Stimulated activated CD4-positive, alpha-beta T cell treated with anti-CD3 and anti-CD28 coated beads, Interleukin-1b, Interleukin-23, amount 100 ng/mL, for 24 hours (primary cell): ENCODE results near the gene ZNF607.
"Not testable (repeated sequence)": the region's sequence is repeated elsewhere in the genome, so short reads cannot be mapped to it uniquely, and the experiment has no call there.

Source experiments
- DNase-seq, 4 experiments: peaks; one replicate each; pipeline ENCODE4 v3.0.0-alpha.2; 2020; ENCODE audit warnings: low read depth in 4 of 4, low spot score in 1 of 4

ZNF607 gene

DNA sequence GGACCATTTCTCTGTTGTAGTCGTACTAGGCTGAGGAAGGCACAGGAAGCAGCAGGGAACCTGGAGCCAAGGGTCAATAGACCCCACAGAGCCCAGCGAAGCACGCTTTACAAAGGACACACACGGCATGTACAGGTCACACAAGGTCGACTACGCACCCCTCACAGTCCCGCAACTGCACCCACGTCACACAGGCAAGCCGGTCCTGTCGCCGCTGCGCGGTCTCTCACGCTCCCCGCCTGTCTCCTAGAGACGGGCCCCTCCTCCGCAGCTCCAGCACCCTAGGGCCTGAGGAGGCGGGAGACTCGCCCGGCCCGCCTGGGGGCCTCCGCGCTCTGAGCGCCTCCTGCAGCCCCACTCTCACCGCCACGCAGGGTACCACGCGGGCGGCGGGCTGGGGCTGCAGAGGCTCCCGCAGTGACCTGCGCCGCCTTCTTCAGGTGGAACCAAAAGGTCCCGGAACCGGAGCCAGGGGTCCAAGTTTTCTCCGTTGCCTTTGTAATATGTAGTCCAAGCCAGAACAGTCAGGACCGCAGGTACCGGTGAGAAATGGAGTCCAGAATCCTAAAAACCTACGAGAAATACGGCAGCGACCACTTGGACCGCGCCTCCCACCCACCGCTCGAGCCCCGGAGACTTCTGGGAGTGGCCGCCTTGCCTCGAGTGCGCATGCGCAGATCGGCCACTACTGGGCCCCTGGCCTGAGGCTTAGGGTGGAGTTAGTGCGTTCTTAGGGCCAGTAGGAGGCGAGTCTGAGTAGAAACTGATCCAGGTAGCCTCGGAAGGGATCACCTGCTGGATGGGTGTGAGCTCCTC, at the start of gene ZNF607:
TSS of gene ZNF607 (minus strand) at position 651 of the 816 bp plus-strand sequence. CDS start 8,143 bp downstream, outside the sequence.
- peak; percentile 68 to 80 (median 76) for DNase-seq

DNA sequence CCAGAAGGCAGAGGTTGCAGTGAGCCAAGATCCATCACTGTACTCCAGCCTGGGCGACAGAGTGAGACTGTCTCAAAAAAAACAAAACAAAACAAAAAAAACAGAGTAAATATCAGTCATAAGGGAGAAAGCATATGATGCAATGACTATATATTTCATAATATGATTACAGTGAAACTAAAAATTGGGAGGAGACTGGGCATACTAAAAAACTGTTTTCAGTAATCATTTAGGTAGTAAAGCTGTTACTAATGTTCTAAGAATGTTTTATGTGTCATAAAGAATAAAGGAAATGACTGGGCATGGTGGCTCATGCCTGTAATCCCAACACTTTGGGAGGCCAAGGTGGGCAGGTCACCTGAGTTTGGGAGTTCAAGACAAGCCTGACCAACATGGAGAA, 43.9 kb upstream of the ZNF607 start:
- DNase-seq = no peak

DNA sequence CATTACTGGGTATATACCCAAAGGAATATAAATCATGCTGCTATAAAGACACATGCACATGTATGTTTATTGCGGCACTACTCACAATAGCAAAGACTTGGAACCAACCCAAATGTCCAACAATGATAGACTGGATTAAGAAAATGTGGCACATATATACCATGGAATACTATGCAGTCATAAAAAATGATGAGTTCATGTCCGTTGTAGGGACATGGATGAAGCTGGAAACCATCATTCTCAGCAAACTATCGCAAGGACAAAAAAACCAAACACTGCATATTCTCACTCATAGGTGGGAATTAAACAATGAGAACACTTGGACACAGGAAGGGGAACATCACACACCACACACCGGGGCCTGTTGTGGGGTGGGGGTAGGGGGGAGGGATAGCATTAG, 38.1 kb upstream of the ZNF607 start:
- DNase-seq = not testable (repeated sequence)

DNA sequence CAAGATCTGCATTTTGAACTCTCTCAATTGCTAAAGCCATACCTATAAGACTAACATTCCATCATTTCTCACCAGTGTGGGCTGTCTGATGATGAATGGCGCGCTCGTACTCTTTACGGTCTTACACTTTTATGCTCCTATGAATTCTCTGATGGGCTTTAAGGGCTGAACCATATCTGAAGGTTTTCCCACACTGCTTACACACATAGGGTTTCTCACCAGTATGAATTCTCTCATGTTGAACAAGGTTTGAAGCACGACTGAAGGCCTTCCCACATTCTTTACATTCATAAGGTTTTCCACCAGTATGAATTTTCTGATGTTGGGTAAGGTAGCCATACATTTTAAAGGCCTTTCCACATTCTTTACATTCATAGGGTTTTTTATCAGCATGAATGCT, 18.8 kb upstream of the ZNF607 start:
- DNase-seq = no peak

DNA sequence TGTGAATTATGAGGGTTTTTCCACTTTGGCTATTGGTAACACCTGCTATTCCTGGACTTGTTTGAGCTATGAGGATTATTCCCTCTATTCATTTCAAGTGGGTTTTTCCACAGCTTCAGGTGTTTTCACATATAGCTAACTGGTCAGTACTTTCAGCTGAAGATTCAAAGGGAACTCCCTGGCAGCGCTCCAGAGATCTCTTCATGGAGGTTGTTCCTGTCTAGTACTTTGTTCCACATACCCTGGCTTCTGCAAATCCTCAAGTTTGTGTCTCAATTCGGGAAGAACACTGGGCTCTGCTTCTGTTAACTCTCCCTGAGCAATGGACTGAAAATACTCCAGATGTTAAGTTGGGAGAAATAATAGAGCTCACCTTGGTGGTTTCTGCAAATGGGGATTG, 5.6 kb upstream of the ZNF607 start:
- DNase-seq = no peak

DNA sequence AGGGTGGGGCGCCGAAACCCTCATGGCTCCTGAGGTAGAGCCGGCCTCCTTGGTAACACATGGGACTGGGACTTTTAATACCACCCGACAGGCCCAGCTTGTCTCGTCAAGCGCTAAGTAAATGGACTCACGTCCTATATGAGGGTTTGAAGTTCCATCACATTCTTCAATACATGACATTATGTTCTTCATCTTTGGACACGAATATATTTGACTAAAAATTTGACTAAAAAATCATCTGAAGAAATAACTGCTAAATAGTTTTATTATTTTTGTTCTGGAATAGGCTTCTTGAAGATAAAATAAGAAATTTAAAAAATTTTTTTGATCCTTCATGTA, 335 bp upstream of the ZNF607 start:
- no peak for DNase-seq

DNA sequence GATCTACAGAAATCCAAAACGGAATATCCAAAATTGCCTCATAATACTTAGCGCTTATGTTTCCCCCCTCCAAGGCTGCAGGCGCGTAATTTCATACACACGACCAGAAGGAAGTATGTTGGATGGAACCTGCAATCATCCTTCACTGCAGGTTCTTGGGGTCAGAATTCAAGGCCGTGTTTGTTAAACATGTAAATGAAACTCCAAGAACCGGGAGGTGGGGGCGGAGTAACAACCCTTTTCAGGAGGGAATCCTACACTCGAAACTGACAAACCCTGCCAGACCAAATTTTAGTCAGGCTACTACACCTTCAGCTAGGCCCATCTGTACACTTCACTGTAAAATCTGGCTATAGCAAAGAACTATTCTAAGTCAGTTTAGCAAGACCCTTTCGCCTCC, 1.3 kb downstream of the ZNF607 start:
- DNase-seq = no peak

DNA sequence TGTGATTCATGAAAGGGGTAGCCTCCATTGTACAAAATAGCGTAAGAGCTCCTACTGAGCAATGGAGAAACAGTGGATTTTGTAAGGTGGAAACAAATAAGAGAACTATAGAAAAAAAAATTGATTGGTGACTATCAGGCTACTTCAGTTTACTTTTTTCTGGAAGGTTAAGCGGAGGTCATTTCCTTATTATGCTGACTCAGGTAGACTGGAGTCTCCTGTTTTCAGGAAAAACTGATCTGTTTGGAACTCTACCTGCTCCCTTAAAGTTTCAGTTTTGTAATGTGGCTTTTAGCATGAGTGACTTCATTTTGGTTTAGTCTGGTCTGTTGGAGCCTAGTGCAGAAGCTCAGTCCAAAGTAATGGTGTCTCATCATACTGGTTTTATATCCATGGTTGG, 3.4 kb downstream of the ZNF607 start:
- DNase-seq = no peak

DNA sequence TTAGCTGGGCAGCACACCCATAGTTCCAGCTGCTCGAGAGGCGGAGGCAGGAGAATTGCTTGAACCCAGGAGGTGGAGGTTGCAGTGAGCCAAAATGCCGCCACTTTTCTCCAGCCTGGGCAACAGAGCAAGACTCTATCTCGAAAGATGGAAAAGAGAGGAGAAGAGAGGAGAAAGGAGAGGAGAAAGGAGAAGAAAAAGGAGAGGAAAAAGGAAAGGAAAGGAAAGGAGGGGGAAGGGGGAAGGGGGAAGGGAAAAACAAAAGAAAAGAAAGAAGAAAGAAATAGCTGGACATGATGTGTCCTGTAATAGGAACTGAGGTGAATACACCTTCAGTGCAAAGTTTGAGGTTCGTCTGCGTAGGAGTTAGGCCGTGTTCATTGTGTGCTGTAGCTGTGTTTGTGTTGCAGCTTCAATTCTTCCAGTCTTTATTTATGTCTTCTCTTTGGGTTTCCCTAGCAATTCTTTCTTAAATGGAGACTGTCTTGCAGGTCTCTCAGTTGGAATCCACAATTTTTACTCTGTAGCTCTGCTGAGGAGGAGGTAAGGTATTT, 13.4 kb downstream of the ZNF607 start:
- DNase-seq = no peak

DNA sequence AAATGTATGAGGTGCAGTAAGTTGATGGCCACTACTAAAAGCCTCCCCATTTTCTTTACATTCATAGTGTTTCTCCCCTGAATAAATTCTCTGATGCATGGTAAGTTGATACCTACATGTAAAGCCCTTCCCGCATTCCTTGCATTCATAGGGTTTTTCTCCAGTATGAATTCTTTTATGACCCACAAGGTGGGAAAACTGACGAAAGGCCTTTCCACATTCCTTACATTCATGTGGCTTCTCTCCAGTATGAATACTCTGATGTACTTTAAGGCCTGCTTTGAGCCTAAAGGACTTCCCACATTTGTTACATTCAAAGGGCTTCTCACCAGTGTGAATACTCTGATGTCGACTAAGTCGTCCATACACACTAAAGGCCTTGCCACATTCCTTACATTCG, 20.5 kb downstream of the ZNF607 start:
- DNase-seq = no peak

DNA sequence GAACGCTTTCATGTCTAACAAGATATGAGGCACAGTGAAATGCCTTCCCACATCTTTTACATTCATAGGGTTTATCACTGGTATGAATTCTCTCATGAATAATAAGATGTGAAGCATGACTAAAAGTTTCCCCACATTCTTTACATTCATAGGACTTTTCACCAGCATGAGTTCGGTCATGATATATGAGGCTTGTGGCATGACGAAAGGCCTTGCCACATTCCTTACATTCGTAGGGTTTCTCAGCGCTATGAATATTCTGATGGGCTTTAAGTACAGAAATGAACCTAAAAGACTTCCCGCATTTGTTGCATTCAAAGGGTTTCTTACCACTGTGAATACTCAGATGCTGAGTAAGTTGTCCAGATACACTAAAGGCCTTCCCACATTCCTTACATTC, 21.3 kb downstream of the ZNF607 start:
- DNase-seq = no peak

DNA sequence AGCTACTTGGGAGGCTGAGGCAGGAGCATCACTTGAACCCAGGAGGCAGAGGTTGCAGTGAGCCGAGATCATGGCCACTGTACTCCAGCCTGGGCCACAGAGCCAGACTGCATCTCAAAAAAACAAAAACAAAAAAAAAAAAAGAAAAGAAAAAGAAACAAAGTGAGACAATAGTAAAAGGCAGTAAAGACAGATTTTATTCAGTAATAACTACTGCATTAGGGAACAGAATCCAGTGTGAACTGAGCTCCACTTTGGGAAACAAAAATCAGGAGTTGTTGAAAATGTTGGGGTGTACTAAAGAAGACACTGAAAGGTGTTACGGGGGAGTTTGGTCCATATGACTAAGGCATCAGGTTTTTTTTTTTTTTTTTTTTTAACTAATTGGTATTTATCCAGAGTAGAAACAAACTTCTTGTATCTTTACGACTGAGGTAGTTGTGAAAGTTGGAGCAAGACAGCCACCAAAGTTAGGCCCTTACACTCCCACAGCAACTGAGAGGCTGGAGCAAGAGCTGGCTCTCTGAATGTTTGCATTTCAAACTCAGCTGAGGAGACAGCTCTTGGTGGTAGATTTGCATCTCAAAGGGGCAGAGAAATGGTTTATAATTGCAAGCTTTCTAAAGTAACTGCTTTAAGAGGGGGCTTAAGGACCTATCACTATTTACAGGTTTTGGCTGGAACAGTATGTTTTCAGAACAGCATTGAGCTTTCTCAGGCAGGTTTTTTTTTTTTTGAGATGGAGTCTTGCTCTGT, 24.2 kb downstream of the ZNF607 start:
- no peak for DNase-seq

DNA sequence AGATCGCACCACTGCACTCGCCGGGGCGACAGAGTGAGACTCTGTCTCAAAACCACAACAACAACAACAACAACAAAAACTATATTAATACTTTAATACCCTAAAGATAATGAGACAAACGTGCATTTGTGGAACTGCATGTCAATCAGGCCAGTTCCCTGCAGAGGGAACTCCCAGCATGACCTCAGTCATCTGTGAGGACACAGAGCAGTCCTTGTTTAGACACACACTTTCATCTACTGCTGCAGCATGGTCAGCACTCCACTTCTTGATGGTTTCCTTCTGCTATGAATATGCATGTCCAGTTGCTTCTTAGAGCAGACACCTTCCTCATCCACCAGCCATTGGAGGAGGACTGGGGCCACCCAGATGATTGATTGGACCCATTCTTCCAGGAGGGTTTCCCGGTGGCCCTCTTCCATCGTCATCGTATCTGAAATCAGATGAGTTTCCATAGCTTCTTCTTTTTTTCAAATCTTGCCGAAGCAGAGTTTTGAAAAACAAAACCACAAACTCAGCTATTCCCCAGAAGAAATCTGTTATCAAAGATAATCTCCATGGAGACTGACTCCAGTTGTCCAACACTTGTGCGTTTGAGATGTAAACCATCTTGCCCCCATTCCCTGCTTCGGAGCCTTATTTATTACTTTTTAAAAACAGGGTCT, 26.5 kb downstream of the ZNF607 start:
- DNase-seq = no peak

DNA sequence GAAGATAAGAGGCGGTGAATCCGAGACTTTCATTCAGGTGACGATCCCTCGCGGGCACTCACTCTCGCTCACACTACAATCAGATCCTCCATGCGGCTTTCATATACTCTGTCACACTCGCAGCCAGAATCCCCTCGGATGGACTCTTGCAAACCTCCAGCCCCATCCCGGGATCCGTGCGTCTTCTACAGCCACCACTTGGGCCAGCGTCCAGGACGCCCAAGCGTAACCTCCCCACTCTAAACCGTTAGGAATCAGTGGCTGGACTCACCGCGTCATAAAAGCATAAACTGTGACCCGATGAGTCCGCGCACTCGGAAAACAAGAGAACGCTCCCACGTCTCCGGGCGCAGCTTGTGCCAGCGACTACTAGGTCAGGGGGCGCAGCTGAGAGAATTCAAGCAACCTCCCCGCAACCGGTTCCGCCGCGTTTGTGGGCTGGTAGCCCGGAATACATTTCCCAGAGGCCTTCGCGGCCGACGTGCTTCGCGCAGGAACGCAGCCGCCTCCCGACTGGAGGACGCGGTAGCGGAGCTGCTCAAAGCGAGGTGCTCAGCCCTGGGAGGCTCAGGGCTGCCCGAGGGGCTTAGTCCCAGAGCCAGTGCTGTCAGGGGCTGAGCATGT, 27.6 kb downstream of the ZNF607 start:
- peak; percentile 40 to 75 (median 58) for DNase-seq

DNA sequence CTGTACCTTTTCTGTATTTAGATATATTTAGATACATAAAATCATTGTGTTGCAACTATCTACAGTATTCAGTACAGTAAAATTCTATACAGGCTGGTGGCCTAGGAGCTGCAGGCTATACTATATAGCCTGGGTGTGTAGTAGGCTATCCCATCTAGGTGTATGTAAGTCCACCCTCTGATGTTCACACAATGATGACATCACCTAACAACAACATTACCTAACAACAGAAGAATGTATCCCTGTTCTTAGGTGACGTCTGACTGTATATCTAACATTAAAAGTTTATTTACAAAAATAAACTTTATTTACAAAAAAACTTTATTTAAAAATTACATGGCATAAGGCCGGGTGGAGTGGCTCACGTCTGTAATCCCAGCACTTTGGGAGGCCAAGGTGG, 36.0 kb downstream of the ZNF607 start:
- DNase-seq = no peak

DNA sequence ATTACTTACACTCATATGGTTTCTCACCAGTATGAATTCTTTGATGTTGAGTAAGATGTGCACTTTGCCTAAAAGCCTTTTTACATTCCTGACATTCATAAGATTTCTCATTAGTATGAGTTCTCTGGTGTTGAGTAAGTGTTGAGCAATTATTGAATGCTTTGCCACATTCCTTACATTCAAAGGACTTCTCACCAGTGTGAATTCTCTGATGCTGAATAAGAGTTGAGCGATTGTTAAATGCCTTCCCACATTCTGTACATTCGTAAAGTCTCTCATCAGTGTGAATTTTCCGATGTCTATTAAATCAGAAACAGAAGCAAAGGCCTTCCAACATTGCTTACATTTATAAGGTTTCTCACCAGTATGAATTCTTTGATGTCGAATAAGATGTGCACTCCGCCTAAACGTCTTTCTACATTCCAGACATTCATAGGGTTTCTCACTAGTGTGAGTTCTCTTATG, 50.1 kb downstream of the ZNF607 start:
- no peak for DNase-seq

DNA sequence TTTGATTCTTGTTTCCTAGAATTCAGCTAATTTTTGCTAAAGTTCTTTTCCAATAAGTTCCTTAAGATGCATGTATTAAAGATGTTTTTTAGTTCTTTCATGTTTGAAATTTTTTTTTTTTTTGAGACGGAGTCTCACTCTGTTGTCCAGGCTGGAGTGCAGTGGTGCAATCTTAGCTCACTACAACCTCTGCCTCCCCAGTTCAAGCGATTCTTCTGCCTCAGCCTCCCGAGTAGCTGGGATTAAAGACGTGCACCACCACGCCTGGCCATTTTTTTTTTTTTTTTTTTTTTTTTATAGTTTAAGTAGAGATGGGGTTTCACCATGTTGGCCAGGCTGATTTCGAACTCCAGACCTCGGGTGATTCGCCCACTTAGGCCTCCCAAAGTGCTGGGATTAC, 62.4 kb downstream of the ZNF607 start:
- not testable (repeated sequence) for DNase-seq

DNA sequence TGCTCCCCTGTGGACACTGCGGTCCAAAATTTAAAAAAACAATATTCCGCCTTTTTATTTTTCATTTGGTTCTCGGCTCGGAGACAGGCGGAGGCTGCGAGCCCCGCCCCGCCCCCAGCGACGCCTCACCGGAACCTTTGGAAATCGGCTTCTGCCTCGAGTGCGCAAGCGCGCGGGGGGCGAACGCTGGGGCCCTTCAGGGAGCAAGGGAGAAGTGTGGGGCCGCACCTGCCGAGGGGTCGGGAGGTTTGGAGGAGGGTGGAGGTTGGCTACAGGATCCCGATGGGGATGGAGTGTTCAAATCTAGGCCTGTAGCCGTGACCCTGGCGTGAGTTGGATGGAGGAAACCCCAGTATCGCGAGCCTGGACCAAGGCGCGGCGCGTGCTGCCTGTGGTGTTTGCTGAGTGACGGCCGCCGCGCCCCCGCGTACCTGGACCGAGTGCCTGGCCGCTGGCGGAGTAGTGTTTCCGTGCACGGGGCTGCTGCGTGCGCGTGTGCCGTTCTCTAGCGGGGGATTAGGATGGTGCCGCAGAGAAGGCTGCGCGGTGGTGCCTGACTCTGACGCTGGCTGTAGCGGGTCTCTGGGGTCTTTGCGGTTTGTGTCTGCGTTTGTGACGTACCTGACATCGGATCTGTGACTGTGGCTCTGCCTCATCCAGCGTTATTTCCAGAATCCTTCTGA, 63.7 kb downstream of the ZNF607 start:
- peak; percentile 65 to 86 (median 75) for DNase-seq

DNA sequence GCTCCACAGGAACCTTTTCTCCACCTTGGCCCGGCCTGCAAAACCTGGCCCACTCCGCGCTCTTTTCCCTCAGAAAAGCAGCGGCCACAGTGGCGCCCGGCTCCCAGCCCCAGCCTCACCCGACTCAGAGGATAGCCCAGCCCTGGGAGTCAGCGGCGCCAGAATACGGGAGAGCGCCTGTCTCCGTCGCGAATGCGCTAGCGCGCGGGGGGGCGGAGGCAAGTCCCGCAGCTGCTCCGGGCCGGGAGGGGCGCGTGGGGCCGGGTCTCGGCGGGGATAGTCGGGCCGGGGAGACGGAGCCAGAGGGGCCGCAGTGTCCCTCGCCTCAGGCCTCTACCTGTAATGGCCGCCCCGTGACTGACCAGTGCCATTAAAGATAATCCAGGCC, 64.3 kb downstream of the ZNF607 start, which contains the start of gene ZFP30:
TSS of gene ZFP30 (minus strand) at position 165 of the 388 bp plus-strand sequence. CDS start 7,643 bp downstream, outside the sequence.
- DNase-seq = peak; percentile 50 to 67 (median 64)

DNA sequence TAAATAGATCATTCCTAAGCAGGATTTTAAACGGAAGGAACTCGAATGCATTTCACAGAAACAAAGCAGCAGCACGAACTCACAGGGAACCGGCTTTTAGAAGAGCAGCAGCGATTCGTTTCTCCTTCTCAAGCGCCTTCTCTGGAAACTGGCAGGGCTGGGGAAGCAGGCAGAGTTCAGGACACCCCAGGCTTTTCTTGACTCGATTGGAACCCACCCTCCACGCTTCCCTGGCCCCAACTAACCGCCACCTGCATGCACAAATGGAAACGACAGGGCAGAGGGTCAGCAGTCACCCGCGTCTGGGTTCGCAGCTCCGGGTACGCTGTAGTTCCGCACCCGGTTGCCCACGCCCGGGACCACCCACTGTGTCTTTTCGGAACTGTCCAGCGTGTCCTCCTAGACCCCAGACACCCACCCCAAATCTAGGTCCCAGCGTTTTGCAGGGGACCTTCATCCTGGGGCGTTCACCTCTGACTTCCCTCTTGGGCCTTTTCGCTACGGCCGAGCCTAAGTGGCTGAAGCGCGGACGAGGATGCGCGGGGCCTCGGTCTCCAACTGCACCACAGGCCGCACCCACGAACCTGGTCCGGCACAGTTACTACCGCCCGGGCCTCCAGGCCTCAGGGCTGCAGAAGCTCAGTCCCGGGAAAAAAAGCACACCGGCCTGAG, 64.8 kb downstream of the ZNF607 start:
- peak; percentile 1 to 6 (median 5) for DNase-seq
